Panc1 (cell line): ENCODE results near the gene SYT9. TPM values are rescaled to one million over a fixed set of nuclear protein-coding genes. Genes with fewer than 3 reads are reported as not detected.
A peak's percentile ranks its signal among the peaks of the same experiment; 100 is the strongest.
"Not testable (repeated sequence)": the region's sequence is repeated elsewhere in the genome, so short reads cannot be mapped to it uniquely, and the experiment has no call there.

ENCODE experiments used
- ATAC-seq: fragments of 200-7000 bp; cut with Tn5 transposase; 2 replicates; pipeline ENCODE4 v1.9.1; 2020; ENCODE audit warnings: mild to moderate bottlenecking, moderate library complexity
- BruUV-seq: library from RNA; stranded (reverse); fragments of 400-500 nt; replicated peaks from 2 replicates; lab custom pipeline; 2021; lab: Mats Ljungman, UMichigan
- CTCF ChIA-PET: fragments of 300-600 bp; sonication (Branson Sonifier 250); formaldehyde crosslinking; loops from one replicate; lab custom pipeline; 2022; ENCODE audit warnings: antibody characterized with exemption; lab: Charles Lee
- POLR2A ChIA-PET: fragments of 300-600 bp; sonication (Branson Sonifier 250); formaldehyde crosslinking; loops from one replicate; lab custom pipeline; 2022; ENCODE audit warnings: antibody characterized with exemption; lab: Charles Lee
- DNase-seq: peaks from one replicate; pipeline ENCODE4 v3.0.0-alpha.2; 2010; ENCODE audit warnings: low read depth, low spot score
- H3K27ac ChIP-seq: 2 replicates; pipeline ENCODE4 v1.5.1; 2011; ENCODE audit warnings: mild to moderate bottlenecking, low read length, inconsistent platforms
- H3K27me3 ChIP-seq: fragments of 200-500 bp; sonication (Bioruptor generic); 2 replicates; pipeline ENCODE4 v1.6.0; 2014; ENCODE audit warnings: low read length, inconsistent platforms; ENCODE audit not compliant: control insufficient read depth, insufficient read depth
- H3K36me3 ChIP-seq: fragments of 200-500 bp; sonication (Bioruptor generic); 2 replicates; pipeline ENCODE4 v1.5.1; 2014; ENCODE audit warnings: inconsistent platforms, mild to moderate bottlenecking, low read length, moderate library complexity; ENCODE audit not compliant: control insufficient read depth, insufficient read depth
- H3K4me1 ChIP-seq: 2 replicates; pipeline ENCODE4 v1.5.1; 2011; ENCODE audit warnings: inconsistent platforms, mild to moderate bottlenecking, low read length, moderate library complexity; ENCODE audit not compliant: control insufficient read depth, insufficient read depth
- H3K4me3 ChIP-seq, 2 experiments: 2 replicates each; pipeline ENCODE4 v1.5.1; 2011 to 2012; ENCODE audit warnings: low read depth in 2 of 2, low read length in 2 of 2, mild to moderate bottlenecking in 2 of 2, inconsistent platforms in 1 of 2, moderate library complexity in 1 of 2
- H3K9me3 ChIP-seq: fragments of 200-500 bp; sonication (Bioruptor generic); 2 replicates; pipeline ENCODE4 v1.5.1; 2014; ENCODE audit warnings: low read depth, mild to moderate bottlenecking, inconsistent platforms, low read length, moderate library complexity; ENCODE audit not compliant: control insufficient read depth, insufficient read depth
- CTCF ChIP-seq: fragments of 450-650 bp; IDR thresholded peaks from 2 replicates; pipeline ENCODE4 v1.5.1; 2017; ENCODE audit warnings: mild to moderate bottlenecking
- POLR2AphosphoS5 ChIP-seq: IDR thresholded peaks from 2 replicates; pipeline ENCODE4 v1.6.1; 2012; ENCODE audit warnings: mild to moderate bottlenecking, low read depth, low read length, moderate library complexity
- REST ChIP-seq, 2 experiments: IDR thresholded peaks; 2 replicates each; pipeline ENCODE4 v1.6.1; 2011 to 2012; ENCODE audit warnings: low read depth in 2 of 2, control low read depth in 1 of 2, low read length in 1 of 2, mild to moderate bottlenecking in 1 of 2, moderate library complexity in 1 of 2; ENCODE audit not compliant: insufficient read depth in 1 of 2
- SIN3A ChIP-seq: IDR thresholded peaks from 2 replicates; pipeline ENCODE4 v1.6.1; 2012; ENCODE audit warnings: low read depth, mild to moderate bottlenecking, low read length, moderate library complexity, borderline replicate concordance; ENCODE audit not compliant: insufficient read depth
- TCF7L2 ChIP-seq: IDR thresholded peaks from 2 replicates; pipeline ENCODE4 v1.6.1; 2011; ENCODE audit warnings: mild to moderate bottlenecking, low read depth, low read length, inconsistent platforms
- in situ Hi-C: cut with HindIII; loops from 2 replicates; pipeline ENCODE4 v1.10.0; 2016; ENCODE audit warnings: low sequenced_read_pairs, low pct_unique_long_range_greater_than_20kb
- intact Hi-C: fragments of 100-400 bp; cut with micrococcal nuclease; formaldehyde crosslinking; loops from one replicate; pipeline ENCODE4 v1.10.0; 2022; ENCODE audit not compliant: unreplicated experiment
- total RNA-seq: library from RNA; stranded (reverse); gene quantifications from one replicate; pipeline ENCODE4 v1.2.1, GENCODE V29; 2021; ENCODE audit not compliant: unreplicated experiment

SYT9 gene
- total RNA-seq, 1 experiment from 2014 or later: 3.7 TPM

- CTCF ChIA-PET: interaction anchor here (0.6 kb wide), 1 partner anchor 736 kb away, joined by 3 read pairs; no protein-coding TSS in a partner anchor
- no peaks in the 10 kb centered on the region for H3K4me1 ChIP-seq
- no peak overlapping the region for H3K27ac ChIP-seq
- DNase-seq: no peak
- TF ChIP-seq SIN3A: no peak
- no peak for TF ChIP-seq REST (IDR thresholded peaks at IDR 0.05; ENCODE audit: insufficient read depth in 1 of 2, low read depth in 2 of 2, low read length in 1 of 2)
- no peak for TF ChIP-seq CTCF
- TF ChIP-seq TCF7L2: no peak
- TF ChIP-seq POLR2AphosphoS5: no peak
- in situ Hi-C loops (no loop called here), intact Hi-C loops (no loop called here)
- H3K9me3 ChIP-seq: no peaks in the 10 kb centered on the region
- POLR2A ChIA-PET: no interaction called here
- peak; percentile 38; the same call in 1 of the 2 replicates for ATAC-seq
- H3K27me3 ChIP-seq: no peaks in the 10 kb centered on the region
- H3K36me3 ChIP-seq: no peaks in the 10 kb centered on the region
- no peak overlapping the region for H3K4me3 ChIP-seq
- no TSS peak for BruUV-seq
These were observed 81.3 kb downstream of the SYT9 start for GRCh38 chr11:7332962-7333361.

GRCh38 chr11:7335442-7335841 is 83.7 kb downstream of the SYT9 start:
- not testable (repeated sequence) for DNase-seq

GRCh38 chr11:7341551-7341950 is 89.8 kb downstream of the SYT9 start:
- ATAC-seq: no peak
- CTCF ChIA-PET: no interaction called here
- Histone ChIP-seq H3K9me3 (no peaks in the 10 kb centered on the region), H3K4me3 (no peak overlapping the region), H3K36me3 (no peaks in the 10 kb centered on the region), H3K27me3 (no peaks in the 10 kb centered on the region), H3K27ac (no peak overlapping the region), H3K4me1 (no peaks in the 10 kb centered on the region)
- intact Hi-C loops (no loop called here), in situ Hi-C loops (loop anchor here (5.0 kb wide), 1 partner anchor 34 kb away; no protein-coding TSS in a partner anchor)
- no peak for TF ChIP-seq TCF7L2
- TF ChIP-seq REST (IDR thresholded peaks at IDR 0.05; ENCODE audit: insufficient read depth in 1 of 2, low read depth in 2 of 2, low read length in 1 of 2): no peak
- TF ChIP-seq CTCF: no peak
- no peak for TF ChIP-seq POLR2AphosphoS5
- no peak for TF ChIP-seq SIN3A
- no peak for DNase-seq
- POLR2A ChIA-PET: no interaction called here
- BruUV-seq: no TSS peak

More at GRCh38 chr11:7335442-7335841, 83.7 kb downstream of the SYT9 start:
- H3K27me3 ChIP-seq, H3K9me3 ChIP-seq, CTCF ChIA-PET, in situ Hi-C loops, ATAC-seq, H3K4me3 ChIP-seq, BruUV-seq, intact Hi-C loops, H3K4me1 ChIP-seq, H3K27ac ChIP-seq, H3K36me3 ChIP-seq: not testable (repeated sequence)
- POLR2A ChIA-PET: interaction anchor here (0.7 kb wide), 1 partner anchor 44 kb away, joined by 3 read pairs; no protein-coding TSS in a partner anchor
